AG04450 (cell line): ENCODE measurements around the gene CLTCL1. TPM values are rescaled to one million over a fixed set of nuclear protein-coding genes. Genes with fewer than 3 reads are reported as not detected.

ENCODE experiments used
- CTCF ChIA-PET: fragments of 300-600, 350-600 bp; formaldehyde crosslinking; extraction: SDS; loops from one replicate; lab custom pipeline; 2022; ENCODE audit warnings: antibody characterized with exemption, inconsistent platforms; lab: Charles Lee
- POLR2A ChIA-PET: fragments of 350-600 bp; formaldehyde crosslinking; extraction: SDS; loops from one replicate; lab custom pipeline; 2021; ENCODE audit warnings: antibody characterized with exemption, inconsistent platforms; lab: Yijun Ruan, JAX
- DNase-seq: peaks from one replicate; pipeline ENCODE4 v3.0.0-alpha.2; 2011; ENCODE audit warnings: low read depth, low spot score
- H3K27ac ChIP-seq: one replicate; pipeline ENCODE4 v1.5.1; 2012; ENCODE audit warnings: low read depth, low read length, control low read depth
- H3K27me3 ChIP-seq: one replicate; pipeline ENCODE4 v1.6.0; 2012; ENCODE audit warnings: low read length; ENCODE audit not compliant: control insufficient read depth, insufficient read depth
- H3K4me3 ChIP-seq: 2 replicates; pipeline ENCODE4 v1.5.1; 2011; ENCODE audit warnings: mild to moderate bottlenecking, low read depth, low read length, control low read depth
- H3K9me3 ChIP-seq: 2 replicates; pipeline ENCODE4 v1.5.1; 2012; ENCODE audit warnings: low read length; ENCODE audit not compliant: control insufficient read depth, insufficient read depth
- CTCF ChIP-seq: IDR thresholded peaks from 2 replicates; pipeline ENCODE4 v1.5.1; 2011; ENCODE audit warnings: low read depth, low read length, control low read depth, inconsistent platforms
- polyA plus RNA-seq: library from polyadenylated mRNA; depleted of rRNA; stranded (reverse); fragments of >200 nt; gene quantifications from 2 replicates; pipeline ENCODE4 v1.2.3, GENCODE V29; 2011

Gene CLTCL1
- polyA plus RNA-seq, 1 experiment, result 6.6 TPM

GRCh38 chr22:19275104-19275503 is 16.4 kb downstream of the CLTCL1 start:
- H3K4me3 ChIP-seq, result no peak overlapping the region
- TF ChIP-seq CTCF, result no peak
- POLR2A ChIA-PET, result no interaction called here
- CTCF ChIA-PET, result interaction anchor here (1.1 kb wide), 1 partner anchor 10 kb away, joined by 4 read pairs; no protein-coding TSS in a partner anchor
- H3K27me3 ChIP-seq, result no peaks in the 10 kb centered on the region
- H3K9me3 ChIP-seq, result no peaks in the 10 kb centered on the region
- no peak overlapping the region for H3K27ac ChIP-seq
- DNase-seq, result no peak

- ChIA-PET POLR2A (no interaction called here), CTCF (interaction anchor here (0.9 kb wide), 1 partner anchor 17 kb away, joined by 3 read pairs; no protein-coding TSS in a partner anchor)
- no peak overlapping the region for H3K4me3 ChIP-seq
- peak overlapping the region; percentile 70 for H3K27ac ChIP-seq
- no peaks in the 10 kb centered on the region; the same call in 1 of the 2 replicates for H3K9me3 ChIP-seq
- TF ChIP-seq CTCF, result no peak
- peak; percentile 15 for DNase-seq
- H3K27me3 ChIP-seq, result no peaks in the 10 kb centered on the region
Observed at GRCh38 chr22:19271856-19272535, 19.5 kb downstream of the CLTCL1 start.

GRCh38 chr22:19271273-19271855 is 20.2 kb downstream of the CLTCL1 start:
- TF ChIP-seq CTCF, result no peak
- Histone ChIP-seq H3K27me3 (no peaks in the 10 kb centered on the region), H3K9me3 (no peaks in the 10 kb centered on the region; the same call in 1 of the 2 replicates), H3K27ac (peak overlapping the region; percentile 70), H3K4me3 (no peak overlapping the region)
- DNase-seq, result no peak
- CTCF ChIA-PET, result interaction anchor here (0.9 kb wide), 1 partner anchor 17 kb away, joined by 3 read pairs; no protein-coding TSS in a partner anchor
- POLR2A ChIA-PET, result no interaction called here

- no peak overlapping the region for H3K27ac ChIP-seq
- DNase-seq, result no peak
- no peak for TF ChIP-seq CTCF
- POLR2A ChIA-PET, result no interaction called here
- H3K4me3 ChIP-seq, result no peak overlapping the region
- H3K27me3 ChIP-seq, result no peaks in the 10 kb centered on the region
- CTCF ChIA-PET, result no interaction called here
- H3K9me3 ChIP-seq, result peaks cover 2% of the 10 kb centered on the region; the same call in 1 of the 2 replicates
Observed at GRCh38 chr22:19270873-19271272, 20.6 kb downstream of the CLTCL1 start.

GRCh38 chr22:19266547-19267086 is 24.9 kb downstream of the CLTCL1 start:
- ChIA-PET CTCF (no interaction called here), POLR2A (no interaction called here)
- no peak overlapping the region for H3K4me3 ChIP-seq
- no peak for TF ChIP-seq CTCF
- no peak for DNase-seq
- no peaks in the 10 kb centered on the region for H3K27me3 ChIP-seq
- no peak overlapping the region for H3K27ac ChIP-seq
- peaks cover 3% of the 10 kb centered on the region; the same call in 1 of the 2 replicates for H3K9me3 ChIP-seq
